Stimulated activated CD8-positive, alpha-beta memory T cell treated with anti-CD3 and anti-CD28 coated beads, Interleukin-15, amount 100 ng/mL, for 1 hour (primary cell): Measurements from ENCODE around the gene TMPRSS11A.

Experiments used
- DNase-seq: peaks from one replicate; pipeline ENCODE4 v3.0.0-alpha.2; 2020; ENCODE audit warnings: low read depth

TMPRSS11A gene

DNA sequence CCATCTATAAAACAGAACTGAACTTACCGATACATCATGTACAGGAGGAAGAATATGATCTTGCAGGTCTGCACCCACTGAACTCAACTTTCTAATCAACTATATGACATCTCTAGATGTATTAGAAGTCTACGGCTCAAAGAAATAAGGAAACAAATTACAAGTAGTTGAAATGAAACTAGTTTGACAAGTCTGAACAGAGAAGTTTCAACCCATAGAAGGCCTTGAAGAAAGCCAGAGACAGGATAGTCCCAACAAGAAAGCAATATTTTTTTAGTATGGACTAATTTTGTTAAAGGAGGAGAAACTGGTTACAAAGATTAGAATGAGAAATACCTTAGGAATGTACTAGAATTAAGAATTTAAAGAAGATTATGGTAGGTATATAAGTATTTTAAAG lies at the start of gene TMPRSS11A:
TMPRSS11A (minus strand) TSS at position 138 of the 400 bp plus-strand sequence; CDS start at position 38, 100 bp downstream.
- DNase-seq: no peak

GRCh38 chr4:68011684-68012083 lies 48.4 kb upstream of the TMPRSS11A start:
- no peak for DNase-seq

DNA sequence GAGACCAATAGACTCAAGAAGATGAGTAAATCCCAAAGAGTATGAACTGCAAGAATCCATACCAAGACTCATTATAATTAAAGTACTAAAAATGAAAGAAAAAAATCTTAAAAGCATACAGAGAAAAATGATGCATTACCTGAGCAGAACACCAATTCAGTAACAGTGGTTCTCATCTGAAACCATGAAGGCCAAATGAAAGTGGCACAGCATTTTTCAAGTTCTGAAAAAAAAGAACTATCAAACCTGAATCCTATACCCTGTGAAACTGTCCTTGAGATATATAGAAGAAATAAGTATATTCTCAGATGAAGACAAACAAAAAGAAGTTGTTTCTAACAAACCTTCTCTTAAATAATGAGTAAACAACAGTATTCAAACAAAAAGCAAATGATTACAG lies 39.6 kb upstream of the TMPRSS11A start:
- no peak for DNase-seq

GRCh38 chr4:67996127-67996526 lies 32.8 kb upstream of the TMPRSS11A start:
- DNase-seq: no peak

DNA sequence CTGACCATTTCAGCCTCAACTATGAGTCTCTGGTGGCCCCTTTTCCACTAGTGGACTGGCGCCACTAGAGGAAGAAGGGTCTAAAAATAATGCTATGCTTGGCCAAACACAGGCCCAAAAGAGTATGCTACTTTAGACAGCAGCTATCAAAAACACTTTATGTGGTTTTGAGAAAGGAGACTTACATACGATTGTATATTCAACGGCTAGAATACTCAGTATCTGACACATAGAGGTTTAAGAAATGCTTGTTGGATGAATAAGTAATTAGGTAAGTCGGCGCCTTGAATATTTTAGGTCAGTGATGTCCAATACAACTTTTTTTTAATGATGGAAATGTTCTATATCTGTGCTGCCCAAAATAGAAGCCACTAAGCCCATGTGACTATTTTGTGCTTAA lies 25.7 kb upstream of the TMPRSS11A start:
- DNase-seq: no peak

DNA sequence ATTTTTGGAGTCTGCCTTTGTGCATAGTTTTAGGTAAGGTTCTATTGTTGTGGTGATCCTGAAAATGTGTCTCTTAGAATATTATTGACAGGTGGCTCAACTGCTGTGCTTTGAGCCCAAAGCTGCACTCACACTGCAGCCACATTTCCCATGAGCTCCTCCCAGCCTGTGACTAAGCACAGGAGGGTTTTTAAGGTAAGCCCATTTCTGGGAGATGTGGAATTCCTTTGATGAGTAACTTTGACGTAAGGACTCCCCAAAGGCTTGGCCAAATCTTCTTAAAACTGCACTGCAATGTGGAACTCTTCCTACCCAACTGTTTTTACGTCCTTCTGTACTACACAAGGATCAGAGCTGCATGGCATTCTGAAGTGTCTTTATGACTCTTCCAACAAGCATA lies 20.0 kb upstream of the TMPRSS11A start:
- DNase-seq: no peak

- no peak for DNase-seq
Observed at GRCh38 chr4:67980512-67980911, 17.2 kb upstream of the TMPRSS11A start.

GRCh38 chr4:67973608-67974007 lies 10.3 kb upstream of the TMPRSS11A start:
- DNase-seq: no peak

DNA sequence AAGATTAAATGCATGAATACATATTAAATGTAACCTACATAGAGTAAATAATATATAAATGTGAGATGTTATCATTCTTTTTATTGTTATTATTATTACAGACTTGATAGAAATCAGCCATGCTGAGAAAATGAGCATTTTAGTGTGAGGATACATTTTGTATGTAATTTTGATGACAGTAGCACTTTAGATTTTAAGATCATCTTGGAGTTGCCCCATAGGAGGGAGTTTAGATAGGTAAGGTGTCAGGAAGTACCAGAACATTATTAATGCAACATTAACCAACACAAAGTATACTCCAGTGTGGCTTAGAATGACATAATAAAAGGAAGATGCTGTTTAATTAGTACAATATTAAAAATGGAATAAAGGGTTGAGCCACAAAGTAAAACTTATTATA lies 8.4 kb downstream of the TMPRSS11A start:
- DNase-seq: no peak

GRCh38 chr4:67941074-67941473 lies 22.2 kb downstream of the TMPRSS11A start:
- DNase-seq: no peak

GRCh38 chr4:67940506-67940905 lies 22.8 kb downstream of the TMPRSS11A start:
- DNase-seq: no peak

- DNase-seq: no peak
Observed at GRCh38 chr4:67939195-67939594, 24.1 kb downstream of the TMPRSS11A start.

DNA sequence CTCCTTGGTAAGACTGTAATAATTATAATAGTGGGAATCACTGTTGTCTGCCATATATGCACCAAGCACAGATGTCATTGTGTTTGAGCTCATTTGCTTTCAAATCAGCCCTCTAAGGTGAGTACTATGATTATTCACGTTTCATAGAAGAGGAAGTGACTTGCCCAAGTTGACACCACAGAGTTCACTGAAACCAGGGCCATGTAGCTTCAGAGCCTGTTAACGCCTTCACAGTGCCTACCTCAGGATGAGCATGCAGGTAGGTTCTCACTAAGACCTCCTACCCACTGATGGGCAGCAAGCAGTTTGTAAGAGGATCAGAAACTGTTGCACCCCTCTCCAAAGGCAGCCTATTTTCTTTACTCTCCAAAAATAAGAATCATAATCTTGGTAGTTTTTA lies 27.4 kb downstream of the TMPRSS11A start:
- DNase-seq: no peak

- no peak for DNase-seq
Observed at GRCh38 chr4:67934628-67935027, 28.7 kb downstream of the TMPRSS11A start.

DNA sequence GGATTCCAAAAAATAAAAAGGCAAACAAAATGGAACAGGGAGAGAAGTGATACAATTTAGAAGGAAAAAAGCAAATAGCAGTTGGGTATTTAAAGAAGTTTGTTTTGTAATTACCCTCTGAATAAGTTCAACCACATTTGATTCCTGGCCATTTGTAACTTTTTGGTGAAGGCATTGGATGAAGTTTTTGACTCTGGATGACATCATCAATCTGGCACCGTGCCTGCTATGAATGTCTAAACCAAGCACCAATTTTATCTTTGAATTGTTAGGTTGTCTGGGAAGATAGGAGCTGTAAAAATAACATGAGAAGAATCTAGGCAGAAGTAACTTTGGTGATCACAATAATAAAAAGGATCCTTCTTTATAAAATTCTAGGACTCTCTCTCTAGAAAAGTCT lies 29.5 kb downstream of the TMPRSS11A start:
- no peak for DNase-seq

GRCh38 chr4:67933038-67933437 lies 30.3 kb downstream of the TMPRSS11A start:
- no peak for DNase-seq

DNA sequence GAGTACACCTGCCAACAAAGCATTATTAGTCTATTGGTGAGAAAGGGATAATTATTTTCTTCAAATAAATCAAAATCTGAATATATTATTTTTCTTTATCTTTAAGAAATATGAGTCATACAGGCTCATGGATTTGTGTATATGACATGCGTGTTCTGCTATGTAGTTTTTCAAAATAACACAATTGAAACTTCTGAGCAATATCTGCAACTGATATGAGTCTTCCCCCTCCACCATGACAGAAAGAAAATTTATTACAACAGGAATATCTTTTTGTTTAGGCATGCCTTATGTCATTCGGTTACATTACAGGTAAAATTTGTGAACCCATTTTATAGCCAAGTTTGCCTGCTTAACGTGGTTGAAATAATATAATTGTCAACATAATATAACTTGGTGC lies 32.0 kb downstream of the TMPRSS11A start:
- no peak for DNase-seq

GRCh38 chr4:67929426-67929825 lies 33.9 kb downstream of the TMPRSS11A start:
- DNase-seq: no peak

- DNase-seq: no peak
Observed at GRCh38 chr4:67928546-67928945, 34.7 kb downstream of the TMPRSS11A start.

- no peak for DNase-seq
Observed at GRCh38 chr4:67927251-67927650, 36.0 kb downstream of the TMPRSS11A start.

GRCh38 chr4:67926485-67926884 lies 36.8 kb downstream of the TMPRSS11A start:
- DNase-seq: no peak

GRCh38 chr4:67922697-67923096 lies 40.6 kb downstream of the TMPRSS11A start:
- DNase-seq: no peak

DNA sequence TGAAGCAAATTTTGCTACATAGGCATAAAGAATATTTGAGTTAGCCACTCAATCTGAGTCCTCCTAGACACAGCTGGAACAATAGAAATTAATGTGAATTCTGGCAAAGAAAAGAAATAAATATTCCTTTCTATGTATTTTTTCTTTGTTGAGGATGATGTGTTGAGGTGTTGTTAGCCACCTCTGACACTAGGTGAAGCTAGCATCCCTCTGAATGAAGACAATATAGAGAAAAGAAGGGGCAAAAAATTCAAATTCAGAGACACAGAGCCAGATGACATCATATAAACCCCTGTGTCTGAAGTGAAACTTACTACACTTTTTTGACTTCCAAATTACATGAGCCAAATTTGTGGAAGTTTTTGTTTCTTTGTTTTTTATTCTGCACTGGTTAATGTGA lies 44.9 kb downstream of the TMPRSS11A start:
- DNase-seq: no peak

DNA sequence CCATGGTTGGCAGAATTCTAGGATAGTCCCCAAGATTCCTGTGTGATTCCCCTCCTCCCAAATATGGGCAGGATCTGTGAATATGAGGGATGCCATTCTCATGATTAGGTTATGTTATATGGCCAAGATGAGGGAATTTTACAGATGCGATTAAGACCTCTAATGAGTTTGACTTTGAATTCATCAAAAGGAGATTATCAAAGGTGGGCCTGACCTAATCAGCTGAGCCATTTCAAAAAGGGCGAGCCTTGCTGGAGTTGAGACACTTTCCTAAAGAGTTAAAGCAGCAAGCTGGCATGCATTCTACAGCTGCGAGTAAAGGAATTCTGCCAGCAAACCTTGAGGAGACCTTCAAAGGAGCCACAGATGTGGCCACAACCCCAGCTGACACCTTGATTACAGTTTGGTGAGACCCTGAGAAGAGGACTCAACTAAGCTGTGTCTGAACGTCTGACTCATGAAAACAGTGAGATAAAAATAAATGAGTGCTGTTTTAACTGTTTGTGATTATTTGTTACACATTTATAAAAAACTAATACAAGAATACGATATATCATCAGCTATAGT lies 47.8 kb downstream of the TMPRSS11A start:
- DNase-seq: no peak

DNA sequence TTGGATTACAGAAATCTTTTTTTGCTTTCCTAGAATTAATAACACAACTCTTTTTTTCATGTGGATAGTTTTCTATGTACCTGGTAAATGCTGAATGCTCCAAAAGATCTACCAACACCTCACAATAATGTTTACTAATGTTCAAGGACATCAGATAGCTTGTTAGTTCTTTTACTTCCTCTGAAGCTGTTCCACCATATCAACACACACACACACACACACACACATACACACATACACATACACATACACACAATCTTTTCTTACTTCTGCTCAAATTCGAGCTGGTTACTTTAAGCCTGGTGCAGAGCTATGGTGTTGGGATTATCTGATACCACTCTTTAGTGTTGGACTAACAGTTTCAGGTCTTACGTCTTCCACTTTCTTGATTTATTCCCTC lies 51.2 kb downstream of the TMPRSS11A start:
- DNase-seq: no peak
